HG02798 (cell line): ENCODE data around the gene DCDC2C.

Experiments
- ATAC-seq: cut with Tn5 transposase; IDR thresholded peaks from one replicate; pipeline ENCODE4 v1.9.1; 2021; ENCODE audit warnings: mild to moderate bottlenecking; ENCODE audit not compliant: unreplicated experiment, poor library complexity

The DCDC2C gene

DNA sequence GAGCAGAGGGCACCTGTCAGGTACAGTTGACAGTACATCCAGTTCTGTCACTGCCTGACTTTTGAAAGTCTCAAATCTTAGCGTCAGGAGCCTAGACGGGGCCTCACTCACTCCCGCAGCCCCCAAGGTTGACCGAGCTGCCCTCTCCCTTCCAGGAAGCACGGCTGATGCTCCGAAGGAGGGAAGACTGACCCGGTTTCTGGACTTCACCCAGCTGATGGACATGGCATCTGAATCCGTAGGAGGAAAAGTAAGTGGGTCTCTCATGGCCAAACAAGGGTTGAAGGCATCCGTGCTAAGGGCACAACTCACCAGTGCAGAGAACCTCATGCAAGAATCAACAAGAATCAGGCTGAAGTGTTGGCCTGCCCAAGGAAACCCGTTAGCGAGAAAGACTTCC is 32.4 kb upstream of the DCDC2C start:
- ATAC-seq, result no peak

GRCh38 chr2:3672861-3673678 is 30.3 kb upstream of the DCDC2C start:
- ATAC-seq, result no peak

DNA sequence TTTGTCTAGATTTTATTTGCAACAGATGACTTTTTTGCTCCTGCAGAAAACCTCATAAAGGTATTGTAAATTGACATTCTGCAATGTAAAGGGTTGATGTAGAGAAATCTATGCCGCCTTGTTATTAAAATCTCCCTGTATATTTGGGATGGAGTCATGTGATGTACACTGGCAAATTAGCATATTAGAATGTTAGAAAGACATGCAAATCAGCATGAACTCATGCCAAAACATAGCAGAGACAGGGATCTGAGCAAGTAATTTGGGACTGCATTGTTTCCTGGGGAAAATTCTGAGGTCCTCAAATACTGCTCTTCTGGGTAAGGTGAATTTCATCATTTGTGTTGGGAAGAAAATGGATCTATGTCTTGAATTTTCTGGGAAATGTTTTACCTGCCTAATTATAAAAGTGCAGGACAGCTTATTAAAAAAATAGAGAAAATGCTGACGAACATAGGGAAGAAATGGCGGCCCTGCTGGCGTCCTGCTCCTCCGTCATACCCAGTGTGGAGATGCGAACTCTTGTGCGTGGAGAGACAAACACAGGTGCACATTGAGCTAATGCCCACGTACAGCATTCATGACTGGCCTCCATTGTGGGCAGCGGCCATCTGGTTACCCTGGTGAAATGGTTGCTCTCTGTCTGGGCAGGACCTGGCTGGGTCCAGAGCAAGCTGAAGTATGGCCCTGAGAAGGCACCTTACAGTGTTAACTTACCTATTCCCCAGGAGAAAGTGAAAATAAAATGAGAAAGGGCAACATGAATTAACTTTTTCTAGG is 29.1 kb upstream of the DCDC2C start:
- ATAC-seq, result no peak

- no peak for ATAC-seq
These were observed 27.7 kb upstream of the DCDC2C start for GRCh38 chr2:3675687-3676086.

DNA sequence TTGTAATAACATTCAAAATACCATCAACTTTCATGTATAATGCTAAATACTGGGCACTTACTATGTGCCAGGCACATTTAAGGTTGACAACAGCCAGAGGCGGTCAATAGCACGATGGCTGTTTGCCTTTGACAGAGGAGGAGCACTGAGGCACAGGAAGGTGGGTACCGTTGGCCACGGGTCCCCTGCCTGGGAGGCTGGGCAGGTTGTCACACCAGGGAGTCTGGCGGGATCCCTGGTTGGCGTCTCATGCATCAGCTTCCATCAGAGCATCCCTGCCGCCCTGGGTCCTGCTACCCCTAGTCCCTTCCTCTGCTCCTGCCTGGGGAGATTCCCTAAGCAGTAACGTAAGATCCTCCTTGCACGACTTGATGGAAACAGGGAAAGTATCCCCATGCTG is 25.9 kb upstream of the DCDC2C start:
- ATAC-seq, result no peak

GRCh38 chr2:3678212-3678611 is 25.2 kb upstream of the DCDC2C start:
- no peak for ATAC-seq

DNA sequence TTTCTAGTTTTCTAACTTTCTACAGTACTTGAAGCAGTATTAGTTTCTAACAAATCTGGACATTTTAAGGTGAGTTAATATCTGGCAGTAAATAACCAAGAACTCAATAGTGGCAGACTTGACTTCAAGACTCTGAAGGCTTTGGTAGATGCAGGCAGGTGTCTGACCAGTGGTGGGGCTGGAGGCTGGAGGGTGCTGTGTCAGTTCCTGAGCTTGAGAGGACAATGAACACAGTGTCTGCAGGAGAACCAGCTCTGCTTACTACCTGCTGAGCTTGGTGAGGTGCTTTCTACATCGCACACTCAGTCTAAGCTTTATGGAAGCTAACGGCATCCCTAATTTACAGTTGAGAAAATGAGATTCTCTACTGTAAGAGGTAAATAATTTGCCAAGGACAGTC is 24.2 kb upstream of the DCDC2C start:
- no peak for ATAC-seq

GRCh38 chr2:3679616-3680393 is 23.6 kb upstream of the DCDC2C start:
- ATAC-seq, result no peak

GRCh38 chr2:3680548-3681345 is 22.6 kb upstream of the DCDC2C start:
- ATAC-seq, result no peak

DNA sequence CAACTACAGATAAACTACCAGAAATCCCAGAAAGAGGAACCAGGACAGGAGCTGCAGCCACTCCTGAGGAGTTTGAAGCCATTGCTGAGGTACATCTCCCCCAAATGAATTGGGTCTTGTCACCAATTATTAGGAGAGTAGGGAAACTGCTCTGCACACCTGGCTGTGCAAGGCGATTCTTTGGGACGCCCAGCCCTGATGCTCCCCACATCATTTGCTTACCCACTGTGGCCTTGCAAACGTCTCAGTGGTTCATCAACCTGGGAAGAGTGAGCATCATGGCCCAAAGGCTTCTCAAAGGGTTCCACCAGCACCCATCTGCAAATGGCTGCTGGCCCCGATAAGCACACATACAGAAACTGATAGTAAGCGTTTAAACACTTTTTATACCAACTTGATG is 21.8 kb upstream of the DCDC2C start:
- ATAC-seq, result no peak

GRCh38 chr2:3682811-3683210 is 20.6 kb upstream of the DCDC2C start:
- ATAC-seq, result no peak

DNA sequence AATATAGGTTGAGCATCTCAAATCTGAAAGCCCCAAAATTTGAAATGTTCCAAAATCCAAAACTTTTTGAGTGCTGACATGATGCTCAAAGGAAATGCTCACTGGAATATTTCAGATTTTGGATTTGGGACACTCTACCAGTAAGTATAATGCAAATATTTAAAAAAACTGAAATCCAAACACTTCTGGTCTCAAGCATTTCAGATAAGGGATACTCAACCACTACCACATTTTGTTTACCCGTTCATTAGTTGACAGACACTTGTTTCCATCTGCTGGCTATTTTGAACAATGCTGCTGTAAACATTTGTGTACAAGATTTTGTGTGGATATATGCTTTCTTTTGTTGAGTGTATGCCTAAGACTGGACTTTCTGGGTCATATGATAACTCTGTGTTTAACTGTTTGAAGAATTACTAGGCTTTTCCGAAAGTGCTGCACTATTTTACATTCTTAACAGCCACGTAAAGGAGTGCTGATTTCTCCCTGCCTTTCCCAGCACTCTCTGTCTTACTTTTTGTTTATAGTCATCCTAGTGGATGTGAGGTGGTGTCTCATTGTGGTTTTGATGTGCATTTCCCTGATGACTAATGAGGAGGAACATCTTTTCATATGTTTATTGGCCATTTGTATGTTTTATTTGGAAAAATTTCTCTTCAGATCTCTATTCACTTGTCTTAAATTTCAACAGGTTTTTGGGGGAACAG is 19.5 kb upstream of the DCDC2C start:
- ATAC-seq, result no peak

GRCh38 chr2:3689998-3690748 is 13.2 kb upstream of the DCDC2C start:
- no peak for ATAC-seq

DNA sequence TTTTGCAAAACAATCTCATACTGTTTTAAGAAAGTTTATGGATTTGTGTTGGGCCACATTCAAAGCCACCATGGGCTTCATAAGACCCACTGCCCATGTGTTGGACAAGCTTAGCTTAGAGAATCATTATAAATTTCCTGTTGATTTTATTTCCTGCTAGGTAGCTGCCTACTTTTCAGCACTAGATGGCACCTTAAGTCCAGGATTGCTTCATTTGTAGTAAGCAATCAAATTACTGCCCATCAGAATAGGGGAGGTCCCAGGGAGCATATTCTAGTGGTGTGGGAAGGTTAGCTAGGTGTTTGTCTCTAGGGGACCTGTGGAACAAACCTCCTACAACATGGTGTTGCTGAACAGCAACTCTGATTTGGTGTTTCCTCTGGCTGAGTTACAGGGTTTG is 11.0 kb upstream of the DCDC2C start:
- no peak for ATAC-seq

GRCh38 chr2:3696545-3696944 is 6.8 kb upstream of the DCDC2C start:
- ATAC-seq, result no peak

GRCh38 chr2:3701071-3701470 is 2.3 kb upstream of the DCDC2C start:
- ATAC-seq, result no peak

DNA sequence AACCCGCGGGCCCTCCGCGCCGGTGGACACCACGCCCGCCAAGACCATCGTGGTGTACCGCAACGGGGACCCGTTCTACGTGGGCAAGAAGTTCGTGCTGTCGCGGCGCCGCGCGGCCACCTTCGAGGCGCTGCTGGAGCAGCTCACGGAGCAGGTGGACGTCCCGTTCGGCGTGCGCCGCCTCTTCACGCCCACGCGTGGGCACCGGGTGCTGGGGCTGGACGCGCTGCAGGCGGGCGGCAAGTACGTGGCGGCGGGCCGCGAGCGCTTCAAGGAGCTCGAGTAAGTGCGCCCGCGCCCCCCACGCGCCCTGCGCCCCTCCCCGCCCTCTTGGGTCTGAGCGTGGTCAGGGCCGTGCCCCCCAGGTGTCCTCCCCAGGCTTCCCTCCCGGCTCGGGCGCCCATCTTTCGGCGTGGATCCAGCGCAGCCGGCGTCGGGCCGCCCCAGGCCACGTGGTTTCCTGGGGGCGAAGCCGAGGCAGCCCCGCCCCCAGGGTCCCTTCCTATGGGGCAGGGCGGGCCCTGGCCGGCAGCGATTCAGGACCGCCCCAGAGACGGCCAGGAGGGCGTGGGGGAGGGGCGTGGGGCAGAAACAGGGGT is 481 bp downstream of the DCDC2C start:
- no peak for ATAC-seq

DNA sequence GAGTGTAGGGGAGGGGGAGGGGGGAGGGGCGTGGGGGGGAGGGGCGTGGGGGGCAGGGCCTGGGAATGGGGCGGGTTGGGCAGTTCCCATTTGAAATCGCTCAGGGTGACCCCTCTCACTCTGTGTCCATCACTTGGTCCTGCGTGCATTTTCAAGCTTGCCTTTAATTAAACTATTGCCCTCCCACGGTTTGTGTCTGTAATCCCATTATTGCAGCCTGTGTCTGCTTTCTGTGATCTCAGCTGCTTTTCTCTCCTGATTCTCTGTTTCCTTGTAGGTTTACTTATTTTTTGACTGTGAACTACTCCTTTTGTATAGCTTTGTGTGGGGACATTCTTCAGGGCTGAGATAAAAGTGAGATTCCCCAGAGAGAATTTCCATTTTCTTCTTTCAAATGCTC is 1.3 kb downstream of the DCDC2C start:
- ATAC-seq, result no peak

- ATAC-seq, result no peak
These were observed 2.4 kb downstream of the DCDC2C start for GRCh38 chr2:3705782-3706181.
